Right lobe of liver (tissue), 6 donors: ENCODE data around the gene CAPN3. TPM values are rescaled to one million over a fixed set of nuclear protein-coding genes. Genes with fewer than 3 reads are reported as not detected.

Experiments
- ATAC-seq, 4 donors: fragments of 200-7000 bp; cut with Tn5 transposase; one replicate each; pipeline ENCODE4 v1.9.1; 2020; ENCODE audit warnings: mild to moderate bottlenecking in 4 of 4, moderate library complexity in 4 of 4
- DNase-seq, 3 donors: peaks; one replicate each; pipeline ENCODE4 v3.0.0-alpha.2; 2020
- H3K27ac ChIP-seq, 3 donors: fragments of 200-600 bp; one replicate each; pipeline ENCODE4 v1.8.0; 2022
- H3K27me3 ChIP-seq, 2 donors: fragments of 200-600 bp; one replicate each; pipeline ENCODE4 v1.8.0; 2022
- H3K36me3 ChIP-seq, 4 donors: fragments of 200-600 bp; sonication (generic) in 1 of 4; one replicate each; pipeline versions ENCODE4 v1.5.1 to v1.8.0; 2017 to 2022; ENCODE audit warnings: control low read depth in 1 of 4
- H3K4me1 ChIP-seq, 4 donors: fragments of 200-600 bp; sonication (generic) in 1 of 4; one replicate each; pipeline versions ENCODE4 v1.5.1 to v1.8.0; 2017 to 2022; ENCODE audit warnings: control low read depth in 1 of 4
- H3K4me3 ChIP-seq, 3 donors: fragments of 200-600 bp; one replicate each; pipeline ENCODE4 v1.8.0; 2022
- H3K9me3 ChIP-seq, 4 donors: fragments of 200-600 bp; sonication (generic) in 1 of 4; one replicate each; pipeline versions ENCODE4 v1.5.1 to v1.8.0; 2017 to 2022; ENCODE audit warnings: control low read depth in 1 of 4
- CTCF ChIP-seq, 4 donors: fragments of 200-600 bp in 3 of 4; fragments of 450-650 bp in 1 of 4; IDR thresholded peaks; one replicate each; pipeline versions ENCODE4 v1.5.1 to v1.8.0; 2016 to 2022; ENCODE audit warnings: antibody characterized with exemption in 4 of 4, mild to moderate bottlenecking in 2 of 4
- POLR2A ChIP-seq: fragments of 450-650 bp; IDR thresholded peaks from one replicate; pipeline ENCODE4 v1.6.1; 2017; ENCODE audit warnings: antibody characterized with exemption, mild to moderate bottlenecking
- WGBS: methylation state at CpG from one replicate; pipeline ENCODE4 v1.1.6; 2018; ENCODE audit warnings: low coverage, low lambda C conversion rate; ENCODE audit not compliant: insufficient coverage; ENCODE audit errors: missing lambda C conversion rate; 5-methylcytosine and 5-hydroxymethylcytosine counted together
- intact Hi-C, 2 donors: fragments of 100-400 bp; cut with DNase I; formaldehyde crosslinking; loops; one replicate each; pipeline versions ENCODE4 v1.11.2 to v1.14.1; 2022
- total RNA-seq, 6 experiments: library from RNA; depleted of rRNA in 2 of 6; stranded (reverse); fragments of >200 nt in 2 of 6; fragmentation: NEBNext Ultra II Directional in 3 of 6; extraction: Animal tissue kit (Norgen Biotek cat#: 25700) in 3 of 6; gene quantifications; one replicate each; pipeline versions ENCODE4 v1.1.0 to v1.2.4, GENCODE V29; 2016 to 2023
- donor health status: DM: no; HTN: yes; CAD: no.
- donor health status: DM: no; HTN: no; CAD: no.
- donor health status: DM: no; HTN: no; CAD: no.
- donor health status: DM: no; HTN: yes; CAD: no.
- donor health status: DM: no; HTN: yes; CAD: no.

Gene CAPN3
- total RNA-seq, 6 experiments from 2014 or later: 3.2 to 25.9 (median 13.3) TPM

GRCh38 chr15:42427429-42428223, 68.3 kb downstream of the CAPN3 start:
- no peak for DNase-seq
- Histone ChIP-seq H3K4me1 (no peaks in the 10 kb centered on the region), H3K27ac (no peak overlapping the region), H3K4me3 (no peak overlapping the region), H3K36me3 (peaks cover 0 to 95% (median 29%) of the 10 kb centered on the region in 4 donors), H3K27me3 (no peaks in the 10 kb centered on the region), H3K9me3 (no peaks in the 10 kb centered on the region)
- TF ChIP-seq CTCF (IDR thresholded peaks at IDR 0.05) (no peak), POLR2A (no peak)
- ATAC-seq: no peak
- WGBS: 89% methylated on average over 7 of the region's 7 CpGs
- intact Hi-C loops: no loop called here

- no peak overlapping the region for H3K4me3 ChIP-seq
- intact Hi-C loops: no loop called here
- peaks cover 0 to 55% (median 4%) of the 10 kb centered on the region in 4 donors for H3K36me3 ChIP-seq
- no peaks in the 10 kb centered on the region for H3K9me3 ChIP-seq
- H3K27me3 ChIP-seq: no peaks in the 10 kb centered on the region
- no peak overlapping the region for H3K27ac ChIP-seq
- WGBS: 94% methylated on average over 4 of the region's 5 CpGs
- DNase-seq (no peak), ATAC-seq (no peak)
- H3K4me1 ChIP-seq: no peaks in the 10 kb centered on the region
- no peak for TF ChIP-seq POLR2A
- TF ChIP-seq CTCF (IDR thresholded peaks at IDR 0.05): no peak
Observed at GRCh38 chr15:42444415-42445063, 85.2 kb downstream of the CAPN3 start.

GRCh38 chr15:42445551-42445950, 86.2 kb downstream of the CAPN3 start:
- Histone ChIP-seq H3K27ac (no peak overlapping the region), H3K36me3 (peaks cover 0 to 64% (median 4%) of the 10 kb centered on the region in 4 donors), H3K4me3 (no peak overlapping the region), H3K9me3 (no peaks in the 10 kb centered on the region), H3K4me1 (no peaks in the 10 kb centered on the region), H3K27me3 (no peaks in the 10 kb centered on the region)
- DNase-seq (no peak), ATAC-seq (no peak)
- TF ChIP-seq POLR2A: no peak
- no peak for TF ChIP-seq CTCF (IDR thresholded peaks at IDR 0.05)
- intact Hi-C loops: no loop called here

DNA sequence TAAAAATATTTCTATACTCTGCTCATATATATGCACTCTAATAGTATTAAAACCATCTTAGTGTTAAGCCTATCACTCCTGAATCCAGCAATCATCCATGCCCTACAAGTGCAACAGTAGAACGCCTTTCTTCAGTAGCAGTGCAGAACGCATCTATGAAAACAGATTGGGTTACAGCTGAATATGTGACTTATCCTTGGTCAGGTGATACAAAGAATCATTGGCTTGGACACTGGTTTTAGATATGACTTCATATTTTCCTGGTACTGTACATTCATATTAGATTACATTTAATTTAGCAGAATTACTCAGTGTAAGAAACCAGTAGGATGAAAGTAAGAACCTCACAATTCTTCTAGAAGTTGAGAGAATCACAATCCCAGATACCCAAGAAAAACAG, 88.3 kb downstream of the CAPN3 start:
- TF ChIP-seq CTCF (IDR thresholded peaks at IDR 0.05) (no peak), POLR2A (no peak)
- Histone ChIP-seq H3K4me3 (no peak overlapping the region), H3K27me3 (no peaks in the 10 kb centered on the region), H3K9me3 (no peaks in the 10 kb centered on the region), H3K27ac (no peak overlapping the region), H3K36me3 (peaks cover 0 to 64% (median 10%) of the 10 kb centered on the region in 4 donors), H3K4me1 (no peaks in the 10 kb centered on the region)
- intact Hi-C loops: no loop called here
- ATAC-seq (no peak), DNase-seq (no peak)
- WGBS: 88% methylated on average over 2 of the region's 2 CpGs
